ENCODE measurements around the gene AGBL4. TPM values are rescaled to one million over a fixed set of nuclear protein-coding genes. Genes with fewer than 3 reads are reported as not detected.

AGBL4 gene
- total and polyA plus RNA-seq, 2 of the 4 experiments (the other 2 are of a cell fraction), result not detected

- Histone ChIP-seq H3K4ac (ENCODE audit: low read depth, low read length) (no peak overlapping the region), H4K8ac (ENCODE audit: low read depth in 2 of 2, low read length in 2 of 2) (no peak overlapping the region), H3K9me3 (ENCODE audit: control insufficient read depth, insufficient read depth, low read length) (no peaks in the 10 kb centered on the region), H3K4me1 (ENCODE audit: control insufficient read depth, insufficient read depth, low read length) (no peaks in the 10 kb centered on the region), H3K27me3 (ENCODE audit: control insufficient read depth, insufficient read depth, low read length) (no peaks in the 10 kb centered on the region), H2BK120ac (ENCODE audit: low read depth, low read length) (no peak overlapping the region), H3K4me3 (ENCODE audit: insufficient read depth, low read depth, low read length) (no peak overlapping the region), H4K91ac (ENCODE audit: insufficient read depth, low read depth, low read length) (no peak overlapping the region), H2AK9ac (replicated peaks; ENCODE audit: low read depth, low read length, poor library complexity) (no peak overlapping the region), H2AK5ac (ENCODE audit: low read depth, low read length) (no peak overlapping the region), H4K20me1 (ENCODE audit: insufficient read depth, low read length) (no peaks in the 10 kb centered on the region), H3K56ac (ENCODE audit: extremely low read depth, insufficient read depth, low read length) (no peak overlapping the region), H3K9ac (ENCODE audit: low read depth, low read length) (no peak overlapping the region), H2BK5ac (ENCODE audit: low read depth, low read length, poor library complexity, severe bottlenecking) (no peak overlapping the region), H3K4me2 (ENCODE audit: low read depth, low read length) (no peak overlapping the region), H2AFZ (replicated peaks; ENCODE audit: low read length, poor library complexity) (no peak overlapping the region), H3K79me1 (ENCODE audit: low read depth in 1 of 2, low read length in 2 of 2) (no peaks in the 10 kb centered on the region), H3K14ac (replicated peaks; ENCODE audit: low read depth, low read length) (no peak overlapping the region), H2BK15ac (ENCODE audit: low read depth, low read length) (no peak overlapping the region), H3K36me3 (ENCODE audit: control insufficient read depth, insufficient read depth, low read length) (no peaks in the 10 kb centered on the region), H3K9me1 (ENCODE audit: insufficient read depth, low read length) (no peaks in the 10 kb centered on the region), H4K5ac (ENCODE audit: low read depth, low read length) (no peak overlapping the region), H3K23ac (ENCODE audit: low read depth, low read length) (no peak overlapping the region), H2BK20ac (ENCODE audit: low read depth, low read length) (no peak overlapping the region), H3K27ac (ENCODE audit: insufficient read depth, low read length) (no peak overlapping the region), H3K18ac (ENCODE audit: low read depth, low read length) (no peak overlapping the region)
- WGBS, 2 experiments (ENCODE audit: extremely low coverage in 2 of 2, insufficient read length in 1 of 2), result no CpG with 5 or more reads among the region's 3 CpGs
- intact Hi-C loops (cut with micrococcal nuclease), result no loop called here
- DNase-seq, result no peak
- ChIA-PET POLR2A (ENCODE audit: unreplicated experiment) (no interaction called here), CTCF (no interaction called here)
- in situ Hi-C loops (cut with MboI; ENCODE audit: low sequenced_read_pairs), result no loop called here
- no peak for ATAC-seq (ENCODE audit: low read depth)
- TF ChIP-seq MXI1 (IDR thresholded peaks at IDR 0.05; ENCODE audit: borderline replicate concordance, low read depth, low read length) (no peak), BHLHE40 (IDR thresholded peaks at IDR 0.05; ENCODE audit: low read depth, low read length) (no peak), RFX5 (IDR thresholded peaks at IDR 0.05; ENCODE audit: low read depth, low read length) (no peak), MAFK (IDR thresholded peaks at IDR 0.05; ENCODE audit: low read depth, low read length) (no peak), MAZ (IDR thresholded peaks at IDR 0.05; ENCODE audit: borderline replicate concordance, low read depth, low read length) (no peak), RCOR1 (IDR thresholded peaks at IDR 0.05; ENCODE audit: insufficient replicate concordance, low read length) (no peak), CTCF (conservative IDR thresholded peaks at IDR 0.05; ENCODE audit: low read depth, low read length) (no peak), CHD1 (IDR thresholded peaks at IDR 0.05; ENCODE audit: low read depth, low read length) (no peak), POLR2A (IDR thresholded peaks at IDR 0.05; ENCODE audit: low read depth, low read length) (no peak)
- TF ChIP-seq, protein P1, sequence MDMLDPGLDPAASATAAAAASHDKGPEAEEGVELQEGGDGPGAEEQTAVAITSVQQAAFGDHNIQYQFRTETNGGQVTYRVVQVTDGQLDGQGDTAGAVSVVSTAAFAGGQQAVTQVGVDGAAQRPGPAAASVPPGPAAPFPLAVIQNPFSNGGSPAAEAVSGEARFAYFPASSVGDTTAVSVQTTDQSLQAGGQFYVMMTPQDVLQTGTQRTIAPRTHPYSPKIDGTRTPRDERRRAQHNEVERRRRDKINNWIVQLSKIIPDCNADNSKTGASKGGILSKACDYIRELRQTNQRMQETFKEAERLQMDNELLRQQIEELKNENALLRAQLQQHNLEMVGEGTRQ (IDR thresholded peaks at IDR 0.05; ENCODE audit: low read depth, low read length), result no peak
- dilution Hi-C loops (cut with HindIII; ENCODE audit: low sequenced_read_pairs, unreplicated experiment), result no loop called here
- BruUV-seq (replicated peaks), result no TSS peak
Observed at GRCh38 chr1:49951385-49951784, 72.4 kb downstream of the AGBL4 start.
